Left ventricle myocardium inferior (tissue), 1 donor: ENCODE measurements around the gene ITPKA. TPM values are rescaled to one million over a fixed set of nuclear protein-coding genes. Genes with fewer than 3 reads are reported as not detected.
"Not testable (repeated sequence)": the region's sequence is repeated elsewhere in the genome, so short reads cannot be mapped to it uniquely, and the experiment has no call there.

Experiments
- DNase-seq: peaks from one replicate; pipeline ENCODE4 v3.0.0-alpha.2; 2020
- H3K27ac ChIP-seq: fragments of 200-600 bp; replicated peaks from 2 replicates; pipeline ENCODE4 v1.8.0; 2021
- H3K27me3 ChIP-seq: fragments of 200-600 bp; 2 replicates; pipeline ENCODE4 v1.8.0; 2021; ENCODE audit warnings: low read depth
- H3K36me3 ChIP-seq: fragments of 200-600 bp; 2 replicates; pipeline ENCODE4 v1.8.0; 2021
- H3K4me1 ChIP-seq: fragments of 200-600 bp; 2 replicates; pipeline ENCODE4 v1.8.0; 2021
- H3K4me3 ChIP-seq: fragments of 200-600 bp; 2 replicates; pipeline ENCODE4 v1.8.0; 2021; ENCODE audit warnings: mild to moderate bottlenecking, moderate library complexity
- H3K9me3 ChIP-seq: fragments of 200-600 bp; replicated peaks from 2 replicates; pipeline ENCODE4 v1.8.0; 2021
- CTCF ChIP-seq: fragments of 200-600 bp; IDR thresholded peaks from 2 replicates; pipeline ENCODE4 v1.8.0; 2021; ENCODE audit warnings: antibody characterized with exemption, mild to moderate bottlenecking, borderline replicate concordance
- intact Hi-C: fragments of 100-400 bp; cut with micrococcal nuclease; formaldehyde crosslinking; loops from one replicate; pipeline ENCODE4 v1.11.0; 2022
- total RNA-seq: library from RNA; stranded (reverse); fragmentation: NEBNext Ultra II Directional; extraction: Animal tissue kit (Norgen Biotek cat#: 25700); gene quantifications from one replicate; pipeline ENCODE4 v1.2.1, GENCODE V29; 2021
- donor health status: DM: no; HTN: yes; CAD: no; lungs with severe emphysema.

The ITPKA gene
- total RNA-seq, 1 donor from 2014 or later, result 1.9 TPM

DNA sequence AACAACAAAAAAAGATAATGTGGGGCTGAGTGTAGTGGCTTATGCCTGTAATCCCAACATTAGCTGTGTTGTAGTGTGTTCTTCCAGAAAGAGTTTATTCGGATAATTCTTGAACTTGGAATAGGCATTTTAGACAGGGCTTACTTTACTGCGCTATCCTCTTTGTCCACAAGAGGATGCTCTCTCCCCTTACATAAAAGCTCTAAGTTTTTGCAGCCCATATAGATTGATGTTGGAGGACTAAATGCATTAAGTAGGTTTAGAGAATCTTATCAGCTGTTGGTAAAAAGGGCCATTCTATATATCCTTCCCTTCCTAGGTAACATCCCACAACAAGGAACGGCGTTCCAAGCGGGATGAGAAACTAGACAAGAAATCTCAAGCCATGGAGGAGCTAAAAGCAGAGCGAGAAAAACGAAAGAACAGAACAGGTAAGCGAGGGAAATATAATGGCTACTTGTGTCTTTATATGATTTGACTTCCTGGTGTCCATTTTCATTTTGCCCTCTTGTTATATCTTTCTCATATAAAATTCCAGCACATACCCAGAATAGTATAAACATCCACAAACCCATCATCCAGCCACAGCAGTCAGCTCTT lies 27.8 kb upstream of the ITPKA start:
- Histone ChIP-seq H3K27me3 (no peaks in the 10 kb centered on the region), H3K4me3 (no peak overlapping the region), H3K4me1 (no peaks in the 10 kb centered on the region), H3K36me3 (peaks cover 79% of the 10 kb centered on the region), H3K9me3 (no peaks in the 10 kb centered on the region), H3K27ac (no peak overlapping the region)
- DNase-seq, result no peak
- TF ChIP-seq CTCF, result peak; percentile 81
- intact Hi-C loops, result no loop called here

DNA sequence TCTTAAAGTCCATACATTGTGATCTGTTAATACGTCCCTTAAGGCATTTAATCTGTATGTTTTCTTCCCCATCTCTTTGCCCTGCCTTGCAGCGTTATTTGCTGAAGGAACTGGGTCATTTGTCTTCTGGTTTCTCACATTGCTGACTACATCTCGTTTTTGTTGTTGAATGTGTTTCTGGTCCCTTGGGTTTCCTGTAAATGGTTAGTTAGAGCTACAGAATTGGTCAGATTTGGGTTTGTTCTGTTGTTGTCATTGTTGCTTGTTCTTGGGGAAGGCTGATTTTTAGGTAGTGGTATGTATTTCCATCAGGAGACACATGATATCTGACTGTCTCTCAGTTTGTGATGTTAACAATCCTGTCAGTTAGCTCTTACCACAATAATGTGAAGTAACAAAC lies 27.0 kb upstream of the ITPKA start:
- peaks cover 87% of the 10 kb centered on the region for H3K36me3 ChIP-seq
- no peak for DNase-seq
- H3K27me3 ChIP-seq, result no peaks in the 10 kb centered on the region
- no peak for TF ChIP-seq CTCF
- H3K27ac ChIP-seq, result no peak overlapping the region
- H3K4me1 ChIP-seq, result no peaks in the 10 kb centered on the region
- H3K9me3 ChIP-seq, result no peaks in the 10 kb centered on the region
- no peak overlapping the region for H3K4me3 ChIP-seq
- intact Hi-C loops, result no loop called here

DNA sequence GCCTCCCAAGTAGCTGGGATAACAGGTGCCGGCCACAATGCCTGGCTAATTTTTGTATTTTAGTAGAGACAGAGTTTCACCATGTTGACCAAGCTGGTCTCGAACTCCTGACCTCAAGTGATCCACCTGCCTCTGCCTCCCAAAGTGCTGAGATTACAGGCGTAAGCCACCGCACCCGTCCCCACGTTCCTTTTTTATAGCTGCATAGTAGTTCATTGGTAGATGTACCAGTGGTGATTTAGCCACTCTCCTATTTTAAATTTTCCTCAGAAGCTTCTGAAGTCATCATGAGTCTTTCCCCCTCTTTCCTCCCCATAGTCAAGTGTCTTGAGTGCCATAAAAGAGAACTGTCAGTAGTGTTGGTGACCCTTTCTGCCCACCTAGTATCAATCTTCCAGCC lies 24.0 kb upstream of the ITPKA start:
- DNase-seq, intact Hi-C loops: not testable (repeated sequence)
- H3K36me3 ChIP-seq, result peaks cover 94% of the 10 kb centered on the region

DNA sequence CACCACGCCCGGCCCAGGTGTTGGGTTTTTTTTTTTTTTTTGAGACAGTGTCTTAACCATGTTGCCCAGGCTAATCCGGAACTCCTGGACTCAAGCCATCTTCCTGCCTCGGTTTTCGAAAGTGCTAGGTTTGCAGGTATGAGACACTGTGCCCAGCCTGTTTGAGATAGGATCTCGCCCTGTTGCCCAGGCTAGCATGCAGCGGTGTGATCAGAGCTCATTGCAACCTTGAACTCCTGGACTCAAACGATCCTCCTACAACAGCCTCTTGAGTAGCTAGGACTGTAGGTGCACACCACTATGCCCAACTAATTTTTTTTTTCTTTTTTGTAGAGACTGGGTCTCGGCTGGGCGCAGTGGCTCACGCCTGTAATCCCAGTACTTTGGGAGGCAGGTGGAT lies 20.3 kb upstream of the ITPKA start:
- Histone ChIP-seq H3K9me3 (no peaks in the 10 kb centered on the region), H3K36me3 (peaks cover 97% of the 10 kb centered on the region), H3K4me1 (peaks cover 6% of the 10 kb centered on the region), H3K27me3 (no peaks in the 10 kb centered on the region), H3K27ac (no peak overlapping the region), H3K4me3 (no peak overlapping the region)
- no peak for DNase-seq
- intact Hi-C loops, result no loop called here
- no peak for TF ChIP-seq CTCF

More for the DNA sequence above, 24.0 kb upstream of the ITPKA start:
- not testable (repeated sequence) for H3K4me3 ChIP-seq, H3K27ac ChIP-seq, H3K9me3 ChIP-seq, H3K4me1 ChIP-seq, H3K27me3 ChIP-seq

GRCh38 chr15:41474436-41474835 lies 19.2 kb upstream of the ITPKA start:
- intact Hi-C loops, result no loop called here
- no peak for DNase-seq

DNA sequence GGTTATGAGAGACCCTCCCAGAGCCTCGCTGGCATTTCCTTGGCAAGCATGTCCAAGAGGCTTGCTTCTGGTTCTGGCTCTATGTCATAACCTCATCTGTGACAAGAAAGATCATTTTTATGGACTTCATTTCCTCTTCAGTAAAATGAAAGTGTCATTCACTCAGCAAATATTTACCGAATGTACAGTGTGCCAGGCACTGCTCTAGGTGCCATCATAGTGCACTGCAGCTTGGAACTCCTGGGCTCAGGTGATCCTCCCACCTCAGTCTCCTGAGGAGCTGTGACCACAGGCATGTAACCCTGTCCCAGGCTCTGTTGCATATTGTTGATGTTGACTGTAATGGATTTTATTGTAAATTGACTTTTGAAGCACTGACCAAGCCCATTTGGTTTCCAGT lies 18.7 kb upstream of the ITPKA start:
- Histone ChIP-seq H3K4me3 (no peak overlapping the region), H3K27ac (no peak overlapping the region), H3K4me1 (peaks cover 6% of the 10 kb centered on the region), H3K27me3 (no peaks in the 10 kb centered on the region), H3K9me3 (no peaks in the 10 kb centered on the region), H3K36me3 (peaks cover 100% of the 10 kb centered on the region)
- TF ChIP-seq CTCF, result no peak
- no peak for DNase-seq
- intact Hi-C loops, result no loop called here

More at GRCh38 chr15:41474436-41474835, 19.2 kb upstream of the ITPKA start:
- Histone ChIP-seq H3K9me3 (no peaks in the 10 kb centered on the region), H3K4me1 (peaks cover 6% of the 10 kb centered on the region), H3K36me3 (peaks cover 100% of the 10 kb centered on the region), H3K27me3 (no peaks in the 10 kb centered on the region), H3K4me3 (no peak overlapping the region), H3K27ac (no peak overlapping the region)
- no peak for TF ChIP-seq CTCF
